CD8-positive, alpha-beta memory T cell (primary cell): ENCODE measurements around the gene OR10J5. TPM values are rescaled to one million over a fixed set of nuclear protein-coding genes. Genes with fewer than 3 reads are reported as not detected.

Experiments
- CTCF ChIA-PET: fragments of 350-600 bp; sonication (Branson Sonifier 250); formaldehyde crosslinking; loops from one replicate; lab custom pipeline; 2021; ENCODE audit warnings: antibody characterized with exemption; lab: Charles Lee
- POLR2A ChIA-PET: fragments of 350-600 bp; sonication (Branson Sonifier 250); formaldehyde crosslinking; loops from one replicate; lab custom pipeline; 2021; ENCODE audit warnings: antibody characterized with exemption; lab: Charles Lee
- DNase-seq, 5 donors: peaks; one replicate each; pipeline versions ENCODE4 v3.0.0 to v3.0.0-alpha.2; 2020 to 2022; ENCODE audit warnings: mixed read lengths in 1 of 5
- H3K27ac ChIP-seq: one replicate; pipeline ENCODE4 v1.7.0; 2013; ENCODE audit warnings: low read depth, mild to moderate bottlenecking, low read length, moderate library complexity
- H3K27me3 ChIP-seq: 2 replicates; pipeline ENCODE4 v1.7.0; 2013; ENCODE audit warnings: low read length, mild to moderate bottlenecking; ENCODE audit not compliant: insufficient read depth, poor library complexity, severe bottlenecking
- H3K36me3 ChIP-seq: 2 replicates; pipeline ENCODE4 v1.7.0; 2013; ENCODE audit warnings: mild to moderate bottlenecking, low read length, moderate library complexity; ENCODE audit not compliant: insufficient read depth
- H3K4me1 ChIP-seq: 2 replicates; pipeline ENCODE4 v1.7.0; 2013; ENCODE audit warnings: mild to moderate bottlenecking, low read length, moderate library complexity; ENCODE audit not compliant: insufficient read depth
- H3K4me3 ChIP-seq: 2 replicates; pipeline ENCODE4 v1.7.0; 2013; ENCODE audit warnings: mild to moderate bottlenecking, low read length
- H3K9me3 ChIP-seq: 2 replicates; pipeline ENCODE4 v1.7.0; 2013; ENCODE audit warnings: mild to moderate bottlenecking, low read length
- H3K27ac Mint-ChIP-seq, 8 donors: one replicate each; pipeline ENCODE4 v1.8.0; 2020 to 2021; ENCODE audit warnings: mixed read lengths in 8 of 8, mild to moderate bottlenecking in 6 of 8, inconsistent platforms in 3 of 8, moderate library complexity in 3 of 8
- H3K27me3 Mint-ChIP-seq, 2 donors: one replicate each; pipeline ENCODE4 v1.8.0; 2020 to 2021; ENCODE audit warnings: mixed read lengths in 2 of 2, mild to moderate bottlenecking in 1 of 2, moderate library complexity in 1 of 2
- H3K36me3 Mint-ChIP-seq, 3 donors: one replicate each; pipeline ENCODE4 v1.8.0; 2020 to 2021; ENCODE audit warnings: mixed read lengths in 3 of 3, inconsistent platforms in 1 of 3, mild to moderate bottlenecking in 1 of 3
- H3K4me1 Mint-ChIP-seq, 3 donors: one replicate each; pipeline ENCODE4 v1.8.0; 2020 to 2021; ENCODE audit warnings: mixed read lengths in 3 of 3, inconsistent platforms in 1 of 3, mild to moderate bottlenecking in 1 of 3
- H3K4me3 Mint-ChIP-seq, 7 donors: one replicate each; pipeline ENCODE4 v1.8.0; 2020 to 2021; ENCODE audit warnings: mixed read lengths in 7 of 7, mild to moderate bottlenecking in 6 of 7, moderate library complexity in 4 of 7, inconsistent platforms in 2 of 7
- H3K9me3 Mint-ChIP-seq, 5 donors: one replicate each; pipeline ENCODE4 v1.8.0; 2020 to 2022; ENCODE audit warnings: mixed read lengths in 5 of 5, mild to moderate bottlenecking in 3 of 5, moderate library complexity in 2 of 5, inconsistent platforms in 1 of 5
- polyA plus RNA-seq: library from polyadenylated mRNA; unstranded; fragments of 300-500 nt; fragmentation: Illumina TruSeq; gene quantifications from one replicate; pipeline ENCODE4 v1.2.3, GENCODE V29; 2021
- total RNA-seq, 2 experiments: library from RNA; stranded (reverse); gene quantifications; one replicate each; pipeline ENCODE4 v1.2.3, GENCODE V29; 2021

OR10J5 gene, protein sequence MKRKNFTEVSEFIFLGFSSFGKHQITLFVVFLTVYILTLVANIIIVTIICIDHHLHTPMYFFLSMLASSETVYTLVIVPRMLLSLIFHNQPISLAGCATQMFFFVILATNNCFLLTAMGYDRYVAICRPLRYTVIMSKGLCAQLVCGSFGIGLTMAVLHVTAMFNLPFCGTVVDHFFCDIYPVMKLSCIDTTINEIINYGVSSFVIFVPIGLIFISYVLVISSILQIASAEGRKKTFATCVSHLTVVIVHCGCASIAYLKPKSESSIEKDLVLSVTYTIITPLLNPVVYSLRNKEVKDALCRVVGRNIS
- total RNA-seq, result not detected
- not detected for polyA plus RNA-seq

DNA sequence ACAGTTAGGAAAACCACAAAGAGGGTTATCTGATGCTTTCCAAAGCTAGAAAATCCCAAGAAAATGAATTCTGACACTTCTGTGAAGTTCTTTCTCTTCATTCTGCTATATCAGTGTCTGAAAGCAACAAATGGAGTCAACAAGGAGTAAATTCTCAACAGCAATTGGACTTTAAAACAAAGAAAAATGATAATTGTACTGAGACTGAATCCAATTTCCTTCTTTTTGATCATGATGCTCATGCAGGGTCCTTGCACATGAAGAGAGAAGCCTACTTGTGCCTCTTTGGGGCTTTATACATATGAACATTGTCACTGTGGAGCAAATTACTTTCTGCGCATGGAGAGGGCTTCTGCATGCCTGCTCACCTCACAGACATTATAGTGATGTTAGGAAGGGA, at the start of gene OR10J5:
Gene OR10J5 (minus strand): TSS at position 101 of the 400 bp plus-strand sequence. CDS start 0 bp downstream, at position 101.
- no peak for DNase-seq
- CTCF ChIA-PET, result no interaction called here
- H3K27ac Mint-ChIP-seq, result peak within 1 kb of the TSS in 1 of 8 donors; percentile 12
- H3K4me3 ChIP-seq, result no peak within 1 kb of the TSS
- H3K27me3 Mint-ChIP-seq, result peaks cover 13 to 52% of the 10 kb centered on the region in 2 donors
- peaks cover 0 to 8% (median 0%) of the 10 kb centered on the region in 5 donors for H3K9me3 Mint-ChIP-seq
- no peak within 1 kb of the TSS for H3K27ac ChIP-seq
- no peaks in the 10 kb centered on the region for H3K36me3 Mint-ChIP-seq
- H3K36me3 ChIP-seq, result no peaks in the 10 kb centered on the region
- no peaks in the 10 kb centered on the region for H3K27me3 ChIP-seq
- POLR2A ChIA-PET, result no interaction called here
- H3K4me1 ChIP-seq, result no peaks in the 10 kb centered on the region
- no peaks in the 10 kb centered on the region for H3K4me1 Mint-ChIP-seq
- H3K4me3 Mint-ChIP-seq, result no peak within 1 kb of the TSS
- no peaks in the 10 kb centered on the region for H3K9me3 ChIP-seq

DNA sequence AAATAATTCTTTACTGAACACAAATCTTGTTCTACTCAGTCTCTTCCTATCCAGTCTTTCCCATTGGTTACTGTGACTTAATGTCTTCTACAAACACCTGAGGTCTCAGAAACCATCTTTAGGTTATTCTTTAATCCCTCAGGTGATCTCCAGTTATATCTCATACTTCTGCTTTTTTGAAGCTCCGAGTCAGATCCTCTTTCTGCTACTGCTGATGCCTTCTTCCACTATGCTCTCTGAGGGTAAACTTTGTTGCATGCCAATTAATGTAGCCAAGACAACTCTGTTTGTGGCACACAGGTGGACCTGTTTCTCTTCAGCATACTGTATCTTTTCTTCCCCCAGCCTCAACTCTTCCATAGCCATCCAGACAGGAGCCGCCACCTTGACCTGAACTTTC, 48.7 kb upstream of the OR10J5 start:
- Mint-ChIP-seq H3K4me1 (no peaks in the 10 kb centered on the region), H3K27ac (no peak overlapping the region), H3K9me3 (peaks cover 0 to 2% (median 0%) of the 10 kb centered on the region in 5 donors), H3K27me3 (peaks cover 13 to 45% of the 10 kb centered on the region in 2 donors), H3K4me3 (no peak overlapping the region), H3K36me3 (peaks cover 0 to 3% (median 0%) of the 10 kb centered on the region in 3 donors)
- POLR2A ChIA-PET, result no interaction called here
- Histone ChIP-seq H3K4me3 (no peak overlapping the region), H3K36me3 (no peaks in the 10 kb centered on the region), H3K27me3 (no peaks in the 10 kb centered on the region), H3K4me1 (no peaks in the 10 kb centered on the region), H3K27ac (no peak overlapping the region), H3K9me3 (no peaks in the 10 kb centered on the region)
- CTCF ChIA-PET, result no interaction called here
- DNase-seq, result no peak

DNA sequence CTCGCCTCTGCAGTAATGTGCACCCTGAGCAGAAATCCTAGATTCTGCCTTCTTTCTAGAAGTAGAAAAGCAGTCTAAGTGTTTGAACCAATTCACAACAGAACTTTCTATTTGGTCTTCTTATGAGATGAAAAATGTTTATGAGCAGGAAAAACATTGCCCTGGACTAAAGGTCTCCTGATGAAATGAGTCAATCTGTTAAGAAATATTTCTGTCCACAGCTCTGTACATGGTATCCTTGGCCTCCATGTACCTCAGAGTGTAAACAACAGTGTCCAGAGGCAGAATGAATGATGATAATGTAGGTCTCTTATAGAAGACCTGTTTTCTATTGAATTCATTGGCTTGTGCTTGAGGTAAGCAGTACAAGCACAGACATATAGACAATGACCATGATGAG, 45.6 kb upstream of the OR10J5 start:
- Histone ChIP-seq H3K27me3 (no peaks in the 10 kb centered on the region), H3K4me1 (no peaks in the 10 kb centered on the region), H3K4me3 (no peak overlapping the region), H3K27ac (no peak overlapping the region), H3K36me3 (no peaks in the 10 kb centered on the region), H3K9me3 (no peaks in the 10 kb centered on the region)
- H3K4me1 Mint-ChIP-seq, result no peaks in the 10 kb centered on the region
- peaks cover 9 to 49% of the 10 kb centered on the region in 2 donors for H3K27me3 Mint-ChIP-seq
- CTCF ChIA-PET, result interaction anchor here (1.1 kb wide), 1 partner anchor 12 kb away, joined by 3 read pairs; no protein-coding TSS in a partner anchor
- H3K36me3 Mint-ChIP-seq, result peaks cover 0 to 3% (median 0%) of the 10 kb centered on the region in 3 donors
- H3K4me3 Mint-ChIP-seq, result no peak overlapping the region
- no peaks in the 10 kb centered on the region for H3K9me3 Mint-ChIP-seq
- POLR2A ChIA-PET, result no interaction called here
- DNase-seq, result no peak
- no peak overlapping the region for H3K27ac Mint-ChIP-seq

DNA sequence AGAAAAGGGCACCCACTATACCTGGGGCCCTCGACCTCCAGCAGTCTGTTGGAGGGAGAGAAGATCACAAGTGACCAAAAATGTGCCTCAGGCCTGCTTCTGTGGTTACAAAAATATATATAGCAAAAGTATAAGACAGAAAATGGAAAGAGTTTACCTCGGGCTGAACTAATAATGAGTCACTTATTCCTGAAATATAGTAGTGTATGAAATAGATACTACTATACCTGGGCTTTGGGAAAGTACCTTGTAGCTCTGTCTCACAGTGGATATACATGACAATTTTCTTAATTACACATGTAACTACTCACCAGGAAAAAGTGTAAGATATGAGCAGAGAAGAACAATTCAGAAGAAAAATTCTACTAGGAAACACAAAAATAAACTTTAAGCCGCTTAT, 44.5 kb upstream of the OR10J5 start:
- Histone ChIP-seq H3K4me3 (no peak overlapping the region), H3K36me3 (no peaks in the 10 kb centered on the region), H3K27ac (no peak overlapping the region), H3K4me1 (no peaks in the 10 kb centered on the region), H3K9me3 (no peaks in the 10 kb centered on the region), H3K27me3 (no peaks in the 10 kb centered on the region)
- H3K4me3 Mint-ChIP-seq, result no peak overlapping the region
- H3K27me3 Mint-ChIP-seq, result peaks cover 14 to 47% of the 10 kb centered on the region in 2 donors
- H3K9me3 Mint-ChIP-seq, result no peaks in the 10 kb centered on the region
- no peak for DNase-seq
- POLR2A ChIA-PET, result no interaction called here
- CTCF ChIA-PET, result interaction anchor here (1.1 kb wide), 1 partner anchor 13 kb away, joined by 3 read pairs; no protein-coding TSS in a partner anchor
- H3K36me3 Mint-ChIP-seq, result peaks cover 0 to 3% (median 0%) of the 10 kb centered on the region in 3 donors
- no peak overlapping the region for H3K27ac Mint-ChIP-seq
- H3K4me1 Mint-ChIP-seq, result no peaks in the 10 kb centered on the region

DNA sequence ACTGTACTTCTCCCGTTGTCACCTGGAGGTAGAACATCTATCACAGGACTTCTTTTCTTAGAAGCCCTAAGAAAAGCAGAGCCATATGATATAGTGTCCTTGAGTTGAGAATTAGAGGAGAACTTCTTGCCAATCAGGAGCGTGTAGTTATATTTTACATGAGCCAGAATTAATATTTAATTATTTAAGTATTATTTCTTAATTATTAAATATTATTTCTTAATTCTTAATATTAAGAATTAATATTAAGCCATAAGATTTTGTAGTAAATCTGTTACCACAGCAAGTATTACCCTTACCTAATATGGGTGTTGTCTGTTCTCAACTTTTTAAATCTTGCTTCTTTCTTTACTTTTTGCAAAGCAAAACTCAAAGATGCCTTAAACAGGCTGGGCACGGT, 41.6 kb upstream of the OR10J5 start:
- no peak overlapping the region for H3K4me3 ChIP-seq
- H3K27me3 ChIP-seq, result no peaks in the 10 kb centered on the region
- H3K4me1 ChIP-seq, result no peaks in the 10 kb centered on the region
- H3K9me3 ChIP-seq, result no peaks in the 10 kb centered on the region
- H3K9me3 Mint-ChIP-seq, result peaks cover 0 to 2% (median 0%) of the 10 kb centered on the region in 5 donors
- ChIA-PET POLR2A (no interaction called here), CTCF (no interaction called here)
- no peaks in the 10 kb centered on the region for H3K36me3 ChIP-seq
- no peak overlapping the region for H3K27ac ChIP-seq
- H3K4me3 Mint-ChIP-seq, result no peak overlapping the region
- no peaks in the 10 kb centered on the region for H3K4me1 Mint-ChIP-seq
- H3K27me3 Mint-ChIP-seq, result peaks cover 18 to 45% of the 10 kb centered on the region in 2 donors
- no peak overlapping the region for H3K27ac Mint-ChIP-seq
- no peak for DNase-seq
- H3K36me3 Mint-ChIP-seq, result no peaks in the 10 kb centered on the region

DNA sequence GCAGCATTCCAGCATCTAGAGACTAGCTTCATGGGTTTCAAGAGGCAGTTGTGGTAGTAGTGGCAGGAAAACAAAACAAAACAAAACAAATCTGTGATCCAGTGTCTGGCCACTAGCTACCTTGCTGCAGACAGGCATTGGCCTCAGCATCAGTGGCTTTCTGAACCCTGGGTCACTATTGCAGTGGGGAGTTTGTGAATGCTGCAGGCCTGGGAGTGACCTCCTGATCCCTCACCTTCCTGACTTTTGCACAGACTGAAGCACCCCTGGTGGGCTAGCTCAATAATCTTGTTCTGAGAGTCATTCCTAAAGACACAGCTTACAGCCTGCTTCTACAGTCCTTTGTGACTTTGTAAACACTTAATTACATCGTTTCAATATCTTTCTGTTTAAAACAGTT, 26.9 kb upstream of the OR10J5 start:
- Mint-ChIP-seq H3K36me3 (no peaks in the 10 kb centered on the region), H3K27ac (no peak overlapping the region), H3K4me1 (no peaks in the 10 kb centered on the region), H3K4me3 (no peak overlapping the region), H3K9me3 (peaks cover 0 to under 1% (median 0%) of the 10 kb centered on the region in 5 donors), H3K27me3 (peaks cover 19 to 29% of the 10 kb centered on the region in 2 donors)
- no peak for DNase-seq
- H3K9me3 ChIP-seq, result no peaks in the 10 kb centered on the region
- no peak overlapping the region for H3K4me3 ChIP-seq
- no peaks in the 10 kb centered on the region for H3K36me3 ChIP-seq
- no peak overlapping the region for H3K27ac ChIP-seq
- POLR2A ChIA-PET, result no interaction called here
- H3K27me3 ChIP-seq, result no peaks in the 10 kb centered on the region
- H3K4me1 ChIP-seq, result no peaks in the 10 kb centered on the region
- CTCF ChIA-PET, result no interaction called here

DNA sequence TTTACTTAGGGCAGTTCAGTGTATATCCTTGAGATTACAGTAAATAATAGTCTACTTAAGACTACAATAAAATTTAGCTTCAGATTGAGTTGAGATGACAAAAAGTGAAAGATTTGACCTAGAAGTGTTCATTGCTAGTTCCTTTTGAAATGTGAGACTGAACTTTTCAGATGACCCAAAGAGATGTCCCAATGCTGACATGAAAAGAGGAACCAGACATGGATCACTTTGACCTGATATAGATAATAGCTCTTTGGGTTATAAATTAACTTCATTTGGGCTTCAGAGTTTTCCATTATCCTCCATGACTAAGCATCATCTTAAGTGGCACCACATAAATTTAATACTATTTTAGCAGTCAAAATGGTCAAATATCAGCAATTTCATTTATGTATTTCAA, 25.7 kb upstream of the OR10J5 start:
- H3K36me3 Mint-ChIP-seq, result no peaks in the 10 kb centered on the region
- no peaks in the 10 kb centered on the region for H3K36me3 ChIP-seq
- peaks cover 19 to 36% of the 10 kb centered on the region in 2 donors for H3K27me3 Mint-ChIP-seq
- no peak overlapping the region for H3K4me3 ChIP-seq
- no peak overlapping the region for H3K27ac Mint-ChIP-seq
- no peak overlapping the region for H3K4me3 Mint-ChIP-seq
- CTCF ChIA-PET, result no interaction called here
- H3K4me1 ChIP-seq, result no peaks in the 10 kb centered on the region
- no peaks in the 10 kb centered on the region for H3K9me3 Mint-ChIP-seq
- H3K27ac ChIP-seq, result no peak overlapping the region
- H3K9me3 ChIP-seq, result no peaks in the 10 kb centered on the region
- no peaks in the 10 kb centered on the region for H3K27me3 ChIP-seq
- H3K4me1 Mint-ChIP-seq, result no peaks in the 10 kb centered on the region
- DNase-seq, result no peak
- POLR2A ChIA-PET, result no interaction called here

DNA sequence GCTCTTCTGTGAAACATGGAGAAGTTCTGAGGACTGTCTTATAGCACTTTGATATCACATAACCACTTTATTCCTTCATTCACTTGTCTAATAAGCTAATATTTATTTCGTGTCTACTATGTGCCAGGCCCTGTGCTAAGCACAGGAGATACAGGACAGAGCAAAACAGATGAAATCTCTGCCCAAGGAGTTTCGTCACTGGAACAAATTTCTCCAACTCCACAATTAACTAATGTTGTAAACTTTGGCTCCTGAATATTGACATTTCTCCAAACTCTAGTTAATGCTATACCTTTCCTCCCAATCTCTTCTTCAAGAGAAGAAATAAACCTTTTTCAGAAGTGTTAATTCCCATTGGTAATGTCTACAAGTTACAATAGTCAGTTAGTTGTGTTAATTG, 24.8 kb upstream of the OR10J5 start:
- Mint-ChIP-seq H3K36me3 (no peaks in the 10 kb centered on the region), H3K9me3 (no peaks in the 10 kb centered on the region), H3K4me3 (no peak overlapping the region), H3K27ac (no peak overlapping the region), H3K4me1 (no peaks in the 10 kb centered on the region), H3K27me3 (peaks cover 19 to 31% of the 10 kb centered on the region in 2 donors)
- H3K9me3 ChIP-seq, result no peaks in the 10 kb centered on the region
- DNase-seq, result no peak
- no peaks in the 10 kb centered on the region for H3K36me3 ChIP-seq
- no peak overlapping the region for H3K4me3 ChIP-seq
- H3K27me3 ChIP-seq, result no peaks in the 10 kb centered on the region
- H3K27ac ChIP-seq, result no peak overlapping the region
- POLR2A ChIA-PET, result no interaction called here
- CTCF ChIA-PET, result no interaction called here
- H3K4me1 ChIP-seq, result no peaks in the 10 kb centered on the region
